ENCODE measurements around the gene LIX1. TPM values are rescaled to one million over a fixed set of nuclear protein-coding genes. Genes with fewer than 3 reads are reported as not detected.

The LIX1 gene
- total and polyA plus RNA-seq, 2 of the 8 experiments (the other 6 are each of a cell fraction or from before 2014, with no cell fraction given), result 0.26 to 0.45 TPM

DNA sequence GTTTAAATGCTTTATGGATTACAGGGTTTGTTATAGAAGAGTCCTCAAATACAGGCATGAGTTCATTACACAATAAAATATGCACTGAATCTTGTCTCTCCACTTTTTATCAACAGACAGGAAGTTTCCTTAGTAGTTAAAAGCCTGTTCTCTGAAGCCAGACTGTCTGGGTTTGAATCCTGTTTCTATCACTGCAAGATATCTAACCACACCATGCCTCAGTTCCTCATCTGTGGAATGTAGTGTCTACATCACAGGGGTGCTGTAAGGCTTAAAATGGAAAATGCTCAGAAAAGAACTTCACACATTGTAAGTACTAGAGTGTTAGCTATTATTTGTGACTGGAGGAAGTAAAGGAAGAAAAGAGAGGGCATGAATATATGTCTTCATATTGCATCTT is 9.3 kb downstream of the LIX1 start:
- H2BK120ac ChIP-seq (replicated peaks; ENCODE audit: low read depth, low read length), result no peak overlapping the region
- H4K91ac ChIP-seq (replicated peaks; ENCODE audit: insufficient read length, low read length), result no peak overlapping the region
- H3K9ac ChIP-seq (replicated peaks in 1 of 4; ENCODE audit: extremely low read depth in 1 of 4, low read depth in 3 of 4, low read length in 3 of 4), result no peak overlapping the region
- H3K4me1 ChIP-seq (replicated peaks in 1 of 4; ENCODE audit: control insufficient read depth in 3 of 4, insufficient read depth in 4 of 4, low read length in 3 of 4), result peaks cover 0 to 10% (median 6%) of the 10 kb centered on the region in 4 experiments; a peak in 2 of 7 replicates
- CTCF ChIA-PET (ENCODE audit: partially characterized antibody), result interaction anchor here (2.5 to 3.1 kb wide), 2 partner anchors 10 to 26 kb away, joined by 7 to 13 read pairs; partner anchors contain the start of gene LIX1
- no peak overlapping the region for H2AK5ac ChIP-seq (ENCODE audit: low read depth, low read length)
- H4K8ac ChIP-seq (ENCODE audit: extremely low read depth, insufficient read depth, low read length), result no peak overlapping the region
- H3K36me3 ChIP-seq (ENCODE audit: control insufficient read depth in 2 of 4, insufficient read depth in 4 of 4, low read length in 3 of 4), result no peaks in the 10 kb centered on the region; a peak in 1 of 8 replicates
- H3K27ac ChIP-seq (ENCODE audit: low read depth, low read length), result no peak overlapping the region
- no peak overlapping the region for H3K14ac ChIP-seq (ENCODE audit: insufficient read length)
- H3K4me2 ChIP-seq (ENCODE audit: insufficient read depth in 1 of 2, low read depth in 2 of 2, low read length in 2 of 2), result no peak overlapping the region
- no peak overlapping the region for H3K4me3 ChIP-seq (ENCODE audit: extremely low read depth in 1 of 4, insufficient read depth in 2 of 4, low read depth in 3 of 4, low read length in 4 of 4)
- H4K5ac ChIP-seq (ENCODE audit: insufficient read length, low read depth, low read length), result no peak overlapping the region
- H3K9me3 ChIP-seq (ENCODE audit: insufficient read depth in 2 of 2, low read depth in 1 of 2, low read length in 1 of 2), result no peaks in the 10 kb centered on the region
- H3K56ac ChIP-seq (replicated peaks; ENCODE audit: insufficient read length, low read depth, low read length), result no peak overlapping the region
- H2BK20ac ChIP-seq (ENCODE audit: low read length), result no peak overlapping the region
- no peaks in the 10 kb centered on the region; the same call in 1 of the 2 replicates for H3K23me2 ChIP-seq (ENCODE audit: low read depth, low read length)
- H4K20me1 ChIP-seq (replicated peaks in 1 of 2; ENCODE audit: control insufficient read depth in 1 of 2, insufficient read depth in 2 of 2, low read length in 2 of 2), result no peaks in the 10 kb centered on the region
- DNase-seq (ENCODE audit: low read depth in 1 of 2, low spot score in 2 of 2) (no peak), FAIRE-seq (no peak)
- no peak overlapping the region for H3K18ac ChIP-seq (ENCODE audit: extremely low read depth, low read length)
- H2AFZ ChIP-seq (ENCODE audit: low read length), result no peak overlapping the region
- no peak overlapping the region for H3K4ac ChIP-seq (replicated peaks; ENCODE audit: insufficient read length, low read depth, low read length)
- H2BK12ac ChIP-seq (ENCODE audit: low read depth, low read length), result no peak overlapping the region
- H3K27me3 ChIP-seq (replicated peaks in 1 of 4; ENCODE audit: control insufficient read depth in 3 of 4, extremely low read depth in 1 of 4, insufficient read depth in 3 of 4, low read length in 3 of 4), result no peaks in the 10 kb centered on the region
- H3K79me2 ChIP-seq (ENCODE audit: control insufficient read depth in 1 of 2, insufficient read depth in 2 of 2, low read length in 2 of 2), result no peaks in the 10 kb centered on the region
- POLR2A ChIA-PET (ENCODE audit: partially characterized antibody), result no interaction called here
- no peak overlapping the region for H3K23ac ChIP-seq (ENCODE audit: insufficient read length)
- no peak overlapping the region for H2BK15ac ChIP-seq (ENCODE audit: low read length)
- H2BK5ac ChIP-seq (ENCODE audit: low read depth, low read length), result no peak overlapping the region
- H3K79me1 ChIP-seq (ENCODE audit: low read depth, low read length), result no peaks in the 10 kb centered on the region
- TF ChIP-seq USF2 (IDR thresholded peaks at IDR 0.05; ENCODE audit: low read length) (no peak), KDM5A (IDR thresholded peaks at IDR 0.05; ENCODE audit: low read length) (no peak), BCL11A (IDR thresholded peaks at IDR 0.05; ENCODE audit: low read depth in 2 of 2, low read length in 2 of 2) (no peak), CEBPB (IDR thresholded peaks at IDR 0.05; ENCODE audit: low read depth, low read length) (no peak), EGR1 (IDR thresholded peaks at IDR 0.05; ENCODE audit: borderline replicate concordance, low read depth, low read length) (no peak), ATF3 (IDR thresholded peaks at IDR 0.05; ENCODE audit: insufficient read depth, low read depth, low read length) (no peak), NRF1 (IDR thresholded peaks at IDR 0.05; ENCODE audit: low read depth, low read length) (no peak), KDM4A (IDR thresholded peaks at IDR 0.05; ENCODE audit: low read depth, low read length, severe bottlenecking) (no peak), ASH2L (IDR thresholded peaks at IDR 0.05; ENCODE audit: low read length) (no peak), EP300 (IDR thresholded peaks at IDR 0.05; ENCODE audit: borderline replicate concordance in 1 of 2, low read depth in 2 of 2, low read length in 2 of 2) (no peak)
- TF ChIP-seq, protein P1, sequence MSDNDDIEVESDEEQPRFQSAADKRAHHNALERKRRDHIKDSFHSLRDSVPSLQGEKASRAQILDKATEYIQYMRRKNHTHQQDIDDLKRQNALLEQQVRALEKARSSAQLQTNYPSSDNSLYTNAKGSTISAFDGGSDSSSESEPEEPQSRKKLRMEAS (IDR thresholded peaks at IDR 0.05), result no peak
